Stimulated activated memory B cell treated with anti-CD40 and anti-IgM and Interleukin-4, amounts not matched to agents 10 μg/mL and 1 μg/mL and 100 μg/mL, for 72 hours (primary cell): Measurements from ENCODE around the gene B4GALNT2.
"Not testable (repeated sequence)": the region's sequence is repeated elsewhere in the genome, so short reads cannot be mapped to it uniquely, and the experiment has no call there.

Experiments used
- ATAC-seq: fragments of 150-1000 bp; cut with Tn5 transposase; 2 replicates; pipeline ENCODE4 v1.10.0; 2021
- H3K27ac Mint-ChIP-seq: one replicate; pipeline ENCODE4 v1.8.0; 2022; ENCODE audit warnings: mild to moderate bottlenecking, mixed read lengths
- H3K27me3 Mint-ChIP-seq: one replicate; pipeline ENCODE4 v1.8.0; 2022; ENCODE audit warnings: mixed read lengths
- H3K36me3 Mint-ChIP-seq: one replicate; pipeline ENCODE4 v1.8.0; 2022; ENCODE audit warnings: mixed read lengths
- H3K4me1 Mint-ChIP-seq: one replicate; pipeline ENCODE4 v1.8.0; 2022; ENCODE audit warnings: mixed read lengths
- H3K4me3 Mint-ChIP-seq: one replicate; pipeline ENCODE4 v1.8.0; 2022; ENCODE audit warnings: mild to moderate bottlenecking, moderate library complexity, mixed read lengths
- H3K9me3 Mint-ChIP-seq: one replicate; pipeline ENCODE4 v1.8.0; 2022; ENCODE audit warnings: mixed read lengths

B4GALNT2 gene

GRCh38 chr17:49145654-49146053 is 13.1 kb downstream of the B4GALNT2 start:
- peaks cover 68% of the 10 kb centered on the region for H3K27me3 Mint-ChIP-seq
- not testable (repeated sequence) for H3K36me3 Mint-ChIP-seq, H3K4me1 Mint-ChIP-seq, H3K4me3 Mint-ChIP-seq, H3K27ac Mint-ChIP-seq, H3K9me3 Mint-ChIP-seq, ATAC-seq

DNA sequence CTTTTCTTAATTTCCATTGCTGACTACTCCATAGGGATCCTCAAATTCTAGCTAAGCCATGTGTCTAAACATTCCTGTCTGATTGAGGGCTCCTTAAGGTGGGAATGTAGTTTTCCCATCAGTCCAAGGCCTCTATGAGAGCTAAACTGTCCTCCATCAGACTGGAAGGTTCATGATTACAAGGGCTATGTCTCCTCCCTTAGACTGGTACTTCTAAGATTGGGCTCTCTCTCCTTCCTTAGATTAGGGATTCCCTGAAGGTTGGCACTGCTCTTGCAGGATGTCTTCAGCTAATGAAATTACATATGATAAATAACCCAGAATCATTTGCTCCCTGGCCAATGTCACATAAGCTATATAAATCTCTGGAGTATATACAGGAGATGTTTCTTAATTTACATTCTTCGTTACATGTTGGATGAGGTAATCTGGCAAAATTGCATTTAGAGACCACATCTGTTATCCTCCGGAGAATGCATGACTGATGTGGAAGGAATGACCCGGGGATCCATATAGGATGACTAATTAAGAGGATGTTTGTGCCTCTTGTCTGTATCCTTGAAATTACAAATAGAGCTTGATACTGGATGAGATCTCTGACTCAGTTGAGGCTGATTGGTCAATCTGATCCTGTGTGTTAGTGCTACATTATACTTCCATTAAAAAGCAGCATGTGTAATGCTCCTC is 14.2 kb downstream of the B4GALNT2 start:
- Mint-ChIP-seq H3K4me3 (no peak overlapping the region), H3K27ac (no peak overlapping the region), H3K9me3 (no peaks in the 10 kb centered on the region), H3K36me3 (no peaks in the 10 kb centered on the region), H3K27me3 (peaks cover 57% of the 10 kb centered on the region), H3K4me1 (no peaks in the 10 kb centered on the region)
- ATAC-seq: no peak

- peaks cover 43% of the 10 kb centered on the region for H3K27me3 Mint-ChIP-seq
- no peak overlapping the region for H3K4me3 Mint-ChIP-seq
- no peak for ATAC-seq
- H3K36me3 Mint-ChIP-seq: no peaks in the 10 kb centered on the region
- H3K4me1 Mint-ChIP-seq: no peaks in the 10 kb centered on the region
- no peak overlapping the region for H3K27ac Mint-ChIP-seq
- no peaks in the 10 kb centered on the region for H3K9me3 Mint-ChIP-seq
Observed at GRCh38 chr17:49148171-49148570, 15.6 kb downstream of the B4GALNT2 start.

DNA sequence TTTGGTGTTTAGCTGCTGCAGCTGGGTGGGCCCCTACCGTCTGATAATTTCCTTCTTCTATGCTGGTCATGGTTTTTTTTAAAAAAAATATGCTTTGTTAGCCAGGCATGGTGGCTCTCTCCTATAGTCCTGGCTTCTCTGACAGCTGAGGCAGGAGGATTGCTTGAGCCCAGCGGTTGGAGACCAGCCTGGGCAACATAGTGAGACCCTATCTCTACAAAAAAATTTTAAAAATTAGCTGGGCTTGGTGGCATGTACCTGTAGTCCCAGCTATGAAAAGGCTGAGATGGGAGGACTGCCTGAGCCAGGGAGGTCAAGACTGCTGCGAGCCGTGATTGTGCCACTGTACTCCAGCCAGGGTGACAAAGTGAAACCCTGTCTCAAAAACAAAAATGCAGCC is 19.4 kb downstream of the B4GALNT2 start:
- Mint-ChIP-seq H3K36me3 (no peaks in the 10 kb centered on the region), H3K4me3 (no peak overlapping the region), H3K9me3 (no peaks in the 10 kb centered on the region), H3K4me1 (no peaks in the 10 kb centered on the region), H3K27me3 (peaks cover 22% of the 10 kb centered on the region), H3K27ac (no peak overlapping the region)
- ATAC-seq: no peak

DNA sequence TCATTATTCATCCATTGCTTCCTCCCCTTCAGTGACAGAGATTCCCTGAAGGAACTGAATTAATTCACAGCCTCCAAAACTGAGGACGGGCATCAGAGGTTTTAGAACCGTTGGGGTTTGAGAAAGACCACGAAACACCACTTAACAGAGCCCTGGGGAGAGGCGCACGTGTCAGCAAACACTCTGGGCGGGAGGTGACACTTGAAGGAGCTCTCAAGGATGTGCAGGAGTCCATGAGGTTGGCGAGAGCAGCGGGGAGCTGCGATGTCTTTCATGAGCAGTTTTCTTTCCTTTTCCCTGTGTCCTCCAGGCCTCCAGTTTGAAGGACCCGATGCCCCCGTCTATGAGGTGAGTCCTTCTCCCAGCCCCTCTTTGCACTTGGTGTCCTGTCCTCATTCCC is 23.7 kb downstream of the B4GALNT2 start:
- no peak overlapping the region for H3K27ac Mint-ChIP-seq
- no peaks in the 10 kb centered on the region for H3K4me1 Mint-ChIP-seq
- peaks cover 50% of the 10 kb centered on the region for H3K27me3 Mint-ChIP-seq
- H3K36me3 Mint-ChIP-seq: no peaks in the 10 kb centered on the region
- H3K9me3 Mint-ChIP-seq: no peaks in the 10 kb centered on the region
- ATAC-seq: no peak
- H3K4me3 Mint-ChIP-seq: no peak overlapping the region

DNA sequence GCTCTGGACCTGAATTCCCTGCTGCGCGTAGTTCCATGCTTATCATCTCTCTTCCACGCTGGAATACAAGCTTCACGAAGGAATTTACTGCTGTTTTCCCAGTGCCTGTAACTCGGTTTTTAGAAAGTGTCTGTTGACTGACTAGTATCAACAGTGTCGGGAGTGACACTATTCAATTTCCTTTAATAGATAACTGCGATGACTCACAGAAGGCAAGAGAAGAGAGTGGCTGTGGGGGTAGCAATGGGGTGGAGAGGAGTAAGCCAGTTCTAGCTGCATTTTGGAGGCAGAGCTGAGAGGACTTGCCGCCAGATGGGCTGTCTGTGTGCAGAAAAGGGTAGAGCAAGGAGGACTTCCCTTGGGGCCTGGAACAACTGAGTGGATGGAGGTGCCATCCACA is 25.2 kb downstream of the B4GALNT2 start:
- peaks cover 50% of the 10 kb centered on the region for H3K27me3 Mint-ChIP-seq
- no peak overlapping the region for H3K27ac Mint-ChIP-seq
- no peak for ATAC-seq
- no peak overlapping the region for H3K4me3 Mint-ChIP-seq
- H3K9me3 Mint-ChIP-seq: no peaks in the 10 kb centered on the region
- H3K36me3 Mint-ChIP-seq: no peaks in the 10 kb centered on the region
- H3K4me1 Mint-ChIP-seq: no peaks in the 10 kb centered on the region

GRCh38 chr17:49162866-49163265 is 30.3 kb downstream of the B4GALNT2 start:
- Mint-ChIP-seq H3K27me3 (peaks cover 56% of the 10 kb centered on the region), H3K27ac (no peak overlapping the region), H3K36me3 (no peaks in the 10 kb centered on the region), H3K4me1 (no peaks in the 10 kb centered on the region), H3K9me3 (no peaks in the 10 kb centered on the region), H3K4me3 (no peak overlapping the region)
- ATAC-seq: no peak

GRCh38 chr17:49165143-49165542 is 32.6 kb downstream of the B4GALNT2 start:
- Mint-ChIP-seq H3K27me3 (peaks cover 56% of the 10 kb centered on the region), H3K36me3 (no peaks in the 10 kb centered on the region), H3K27ac (no peak overlapping the region), H3K4me3 (no peak overlapping the region), H3K4me1 (no peaks in the 10 kb centered on the region), H3K9me3 (no peaks in the 10 kb centered on the region)
- no peak for ATAC-seq

GRCh38 chr17:49168706-49169105 is 36.1 kb downstream of the B4GALNT2 start:
- Mint-ChIP-seq H3K27ac (no peak overlapping the region), H3K9me3 (no peaks in the 10 kb centered on the region), H3K4me3 (no peak overlapping the region), H3K4me1 (no peaks in the 10 kb centered on the region), H3K27me3 (peaks cover 77% of the 10 kb centered on the region), H3K36me3 (no peaks in the 10 kb centered on the region)
- ATAC-seq: no peak

DNA sequence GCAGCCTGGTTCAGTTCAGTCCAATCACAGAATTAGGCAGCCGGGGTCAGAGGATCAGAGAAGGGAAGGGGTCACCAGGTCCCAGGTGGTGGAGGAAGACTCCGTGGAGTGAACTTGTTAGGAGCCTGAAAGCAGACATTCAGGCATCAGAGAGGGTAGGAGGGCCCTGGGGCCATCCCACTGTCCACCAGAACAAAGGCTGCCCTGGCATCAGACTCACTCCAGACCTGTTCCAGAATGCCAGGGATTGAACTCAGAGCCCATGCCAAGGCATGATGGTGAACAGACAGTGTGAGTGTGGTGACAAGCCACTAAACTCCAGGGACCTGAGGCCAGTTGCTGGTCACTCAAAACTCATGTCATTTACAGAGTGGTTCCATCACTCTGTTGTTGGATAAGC is 37.6 kb downstream of the B4GALNT2 start:
- H3K27ac Mint-ChIP-seq: no peak overlapping the region
- no peak overlapping the region for H3K4me3 Mint-ChIP-seq
- no peaks in the 10 kb centered on the region for H3K4me1 Mint-ChIP-seq
- peaks cover 78% of the 10 kb centered on the region for H3K27me3 Mint-ChIP-seq
- H3K9me3 Mint-ChIP-seq: peaks cover 5% of the 10 kb centered on the region
- H3K36me3 Mint-ChIP-seq: no peaks in the 10 kb centered on the region
- ATAC-seq: no peak

DNA sequence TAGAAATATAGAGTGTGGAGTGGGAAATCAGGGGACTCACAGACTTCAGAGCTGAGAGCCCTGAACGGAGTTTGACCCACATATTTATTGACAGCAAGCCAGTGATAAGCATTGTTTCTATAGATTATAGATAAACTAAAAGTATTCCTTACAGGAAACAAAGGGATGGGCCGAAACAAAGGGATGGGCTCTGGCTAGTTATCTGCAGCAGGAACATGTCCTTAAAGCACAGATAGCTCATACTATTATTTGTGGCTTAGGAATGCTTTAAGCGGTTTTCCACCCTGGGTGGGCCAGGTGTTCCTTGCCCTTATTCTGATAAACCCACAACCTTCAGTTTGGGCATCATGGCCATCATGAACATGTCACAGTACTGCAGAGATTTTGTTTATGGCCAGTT is 38.1 kb downstream of the B4GALNT2 start:
- H3K4me1 Mint-ChIP-seq, ATAC-seq, H3K9me3 Mint-ChIP-seq, H3K27ac Mint-ChIP-seq, H3K4me3 Mint-ChIP-seq, H3K36me3 Mint-ChIP-seq: not testable (repeated sequence)
- peaks cover 78% of the 10 kb centered on the region for H3K27me3 Mint-ChIP-seq

- ATAC-seq, H3K4me1 Mint-ChIP-seq, H3K36me3 Mint-ChIP-seq, H3K4me3 Mint-ChIP-seq, H3K27ac Mint-ChIP-seq: not testable (repeated sequence)
- Mint-ChIP-seq H3K9me3 (peaks cover 11% of the 10 kb centered on the region), H3K27me3 (peaks cover 34% of the 10 kb centered on the region)
Observed at GRCh38 chr17:49175978-49176377, 43.4 kb downstream of the B4GALNT2 start.

- peak overlapping the region; percentile 36 for H3K4me3 Mint-ChIP-seq
- H3K27me3 Mint-ChIP-seq: peaks cover 11% of the 10 kb centered on the region
- no peak for ATAC-seq
- no peak overlapping the region for H3K27ac Mint-ChIP-seq
- H3K36me3 Mint-ChIP-seq: peaks cover 5% of the 10 kb centered on the region
- peaks cover 6% of the 10 kb centered on the region for H3K4me1 Mint-ChIP-seq
- H3K9me3 Mint-ChIP-seq: peaks cover 14% of the 10 kb centered on the region
Observed at GRCh38 chr17:49180303-49180702, 47.7 kb downstream of the B4GALNT2 start.

GRCh38 chr17:49180998-49181635 is 48.5 kb downstream of the B4GALNT2 start:
- H3K36me3 Mint-ChIP-seq: peaks cover 4% of the 10 kb centered on the region
- peaks cover 6% of the 10 kb centered on the region for H3K4me1 Mint-ChIP-seq
- peaks cover 16% of the 10 kb centered on the region for H3K9me3 Mint-ChIP-seq
- H3K27ac Mint-ChIP-seq: peak overlapping the region; percentile 35
- ATAC-seq: peak; percentile 71
- peaks cover 3% of the 10 kb centered on the region for H3K27me3 Mint-ChIP-seq
- H3K4me3 Mint-ChIP-seq: no peak overlapping the region

DNA sequence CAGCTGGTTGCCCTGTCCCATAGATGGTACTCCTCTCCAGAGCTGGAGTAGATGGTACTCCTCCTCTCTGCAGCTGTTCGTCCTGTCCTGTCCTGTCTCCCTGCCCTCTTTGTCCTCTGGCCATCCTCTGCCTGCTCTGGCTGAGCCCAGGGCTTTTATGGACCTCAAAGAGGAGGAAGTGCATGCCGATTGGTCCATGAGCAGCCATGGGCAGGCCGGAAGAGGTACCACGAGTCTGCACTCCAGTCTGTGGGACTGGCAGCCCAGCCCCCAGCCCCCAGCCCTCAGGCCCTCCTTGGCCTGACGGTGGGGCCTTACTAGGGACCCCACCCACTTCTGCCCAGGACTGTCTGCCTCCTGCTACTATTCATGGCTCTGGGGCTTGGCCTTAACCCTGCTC is 50.8 kb downstream of the B4GALNT2 start:
- peaks cover 5% of the 10 kb centered on the region for H3K36me3 Mint-ChIP-seq
- H3K4me3 Mint-ChIP-seq: no peak overlapping the region
- H3K9me3 Mint-ChIP-seq: peaks cover 16% of the 10 kb centered on the region
- peaks cover 6% of the 10 kb centered on the region for H3K4me1 Mint-ChIP-seq
- no peak for ATAC-seq
- no peak overlapping the region for H3K27ac Mint-ChIP-seq
- H3K27me3 Mint-ChIP-seq: no peaks in the 10 kb centered on the region

DNA sequence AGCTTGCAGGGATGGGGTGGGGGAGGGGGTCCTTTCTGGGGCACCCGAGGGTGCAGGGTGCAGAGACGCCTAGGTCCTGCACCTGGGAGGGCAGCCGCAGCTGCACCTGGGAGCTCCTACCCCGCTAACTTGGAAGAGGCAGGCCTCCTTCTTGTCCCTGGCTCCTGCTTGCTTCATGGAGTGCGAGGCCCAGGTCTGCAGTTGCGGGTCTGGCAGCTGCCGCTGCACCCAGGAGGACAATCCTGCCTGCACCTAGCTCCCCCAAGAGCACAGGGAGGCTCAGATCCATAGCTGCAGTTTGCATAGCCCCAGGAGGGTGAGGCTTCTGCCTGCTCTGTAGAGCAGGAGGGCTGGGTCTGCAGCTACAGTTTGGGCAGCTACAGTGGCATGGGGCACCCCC is 51.2 kb downstream of the B4GALNT2 start:
- ATAC-seq: no peak
- Mint-ChIP-seq H3K4me1 (peaks cover 6% of the 10 kb centered on the region), H3K27ac (no peak overlapping the region), H3K36me3 (peaks cover 5% of the 10 kb centered on the region), H3K27me3 (no peaks in the 10 kb centered on the region), H3K9me3 (peaks cover 16% of the 10 kb centered on the region), H3K4me3 (no peak overlapping the region)
